Stimulated activated CD4-positive, alpha-beta T cell treated with anti-CD3 and anti-CD28 coated beads, TNF-alpha, amount 100 ng/mL, for 4 hours (primary cell): ENCODE measurements around the gene PRAMEF26.
"Not testable (repeated sequence)": the region's sequence is repeated elsewhere in the genome, so short reads cannot be mapped to it uniquely, and the experiment has no call there.

ENCODE experiments used
- DNase-seq, 3 experiments: peaks; one replicate each; pipeline ENCODE4 v3.0.0-alpha.2; 2020; ENCODE audit warnings: low read depth in 3 of 3

The PRAMEF26 gene

GRCh38 chr1:13155909-13156308 lies at the start of gene PRAMEF26:
PRAMEF26 (minus strand) TSS chr1:13156009; CDS start chr1:13153095, 2,914 bp downstream.
- not testable (repeated sequence) for DNase-seq

- not testable (repeated sequence) for DNase-seq
These were observed 45.5 kb upstream of the PRAMEF26 start, which contains the start of gene PRAMEF13 for GRCh38 chr1:13201309-13201708. PRAMEF13 (minus strand) TSS chr1:13201409; CDS start chr1:13199589, 1,820 bp downstream.

GRCh38 chr1:13171548-13171947 lies 15.7 kb upstream of the PRAMEF26 start, which contains the start of gene PRAMEF9:
PRAMEF9 (plus strand) TSS chr1:13171848; CDS start chr1:13175281, 3,433 bp downstream.
- not testable (repeated sequence) for DNase-seq

GRCh38 chr1:13165531-13165930 lies 9.7 kb upstream of the PRAMEF26 start, which contains the start of gene HNRNPCL4:
HNRNPCL4 (minus strand) TSS chr1:13165631; CDS start chr1:13165467, 164 bp downstream.
- DNase-seq: not testable (repeated sequence)

- DNase-seq: not testable (repeated sequence)
These were observed 39.1 kb downstream of the PRAMEF26 start, which contains the start of gene HNRNPCL2 for GRCh38 chr1:13116754-13117153. HNRNPCL2 (minus strand) TSS chr1:13116854; CDS start chr1:13116400, 454 bp downstream.
